ENCODE results near the gene FAM53B.
"Not testable (repeated sequence)": the region's sequence is repeated elsewhere in the genome, so short reads cannot be mapped to it uniquely, and the experiment has no call there.

Gene FAM53B

GRCh38 chr10:124596116-124596785, 147.9 kb downstream of the FAM53B start:
- no peak for DNase-seq (ENCODE audit: low read depth)
- no peak overlapping the region for H3K4me3 ChIP-seq (ENCODE audit: low read depth, low read length)

DNA sequence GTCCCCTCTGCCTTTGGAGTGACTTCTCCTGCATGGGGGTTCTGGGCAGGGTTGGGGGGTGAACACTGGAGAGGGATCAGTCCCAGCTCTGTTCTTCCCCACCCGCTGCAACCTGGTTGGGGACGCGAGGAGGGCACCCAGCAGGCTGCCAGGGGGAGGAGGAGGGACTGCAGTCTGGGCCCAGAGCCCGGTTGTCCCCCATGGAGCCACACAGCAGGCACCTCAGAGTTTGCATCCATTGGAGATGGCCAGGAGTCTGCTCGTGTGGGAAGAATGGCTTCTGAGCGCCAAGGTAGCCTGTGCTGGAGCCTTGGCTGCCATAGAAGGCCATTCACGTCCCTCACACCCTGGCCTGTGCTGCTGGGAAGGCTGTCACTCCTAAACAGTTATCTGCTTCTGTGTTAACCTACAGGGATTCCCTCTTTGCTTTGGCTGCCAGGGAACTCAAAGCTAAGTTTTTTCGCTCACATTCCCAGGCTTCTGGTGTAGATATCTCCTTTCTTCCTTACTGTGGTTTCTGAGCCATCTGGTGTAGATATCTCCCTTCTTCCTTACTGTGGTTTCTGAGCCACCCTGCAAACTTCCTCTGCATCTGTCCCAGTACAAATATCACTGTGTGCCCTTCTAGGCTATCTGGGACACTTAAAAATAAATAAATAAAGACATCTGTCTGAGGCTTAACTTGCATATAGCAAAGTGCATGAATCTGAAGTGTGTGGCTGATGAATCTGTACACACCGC, 148.9 kb downstream of the FAM53B start:
- DNase-seq (ENCODE audit: low read depth) = no peak
- H3K4me3 ChIP-seq (ENCODE audit: low read depth, low read length) = no peak overlapping the region

- H3K4me3 ChIP-seq (ENCODE audit: low read depth, low read length) = no peak overlapping the region
- no peak for DNase-seq (ENCODE audit: low read depth)
Observed at GRCh38 chr10:124594240-124594639, 149.9 kb downstream of the FAM53B start.

DNA sequence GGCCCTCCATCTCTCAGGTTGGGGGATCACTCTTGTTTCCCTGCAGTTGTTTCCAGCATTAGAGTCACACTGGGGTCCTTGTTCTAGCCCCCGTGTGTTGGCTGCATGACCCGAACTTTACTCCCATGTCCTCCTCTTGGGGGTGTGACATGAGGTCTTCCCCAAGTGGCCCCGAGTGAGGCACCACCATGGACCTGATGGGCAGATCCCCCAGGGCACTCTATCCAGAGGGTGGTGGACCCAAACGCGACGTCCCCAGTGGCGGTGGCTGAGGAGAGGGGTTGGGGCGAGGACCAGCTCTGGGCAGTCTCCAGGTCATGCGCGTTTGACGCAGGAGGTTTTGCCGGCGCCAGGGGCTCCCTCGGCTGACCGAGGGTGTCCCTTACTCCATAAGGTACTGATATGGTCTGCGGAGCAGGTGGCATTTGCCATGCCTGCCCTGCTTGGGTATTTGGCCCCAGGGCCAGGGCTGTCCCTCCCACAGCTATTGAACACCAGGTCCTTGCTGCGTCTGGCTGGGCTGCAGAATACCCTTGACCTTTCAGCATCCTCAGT, 150.7 kb downstream of the FAM53B start:
- H3K4me3 ChIP-seq (ENCODE audit: low read depth, low read length) = no peak overlapping the region
- DNase-seq (ENCODE audit: low read depth) = no peak

- no peak overlapping the region for H3K4me3 ChIP-seq (ENCODE audit: low read depth, low read length)
- DNase-seq (ENCODE audit: low read depth) = no peak
Observed at GRCh38 chr10:124592736-124593430, 151.3 kb downstream of the FAM53B start.

- DNase-seq (ENCODE audit: low read depth) = no peak
- H3K4me3 ChIP-seq (ENCODE audit: low read depth, low read length) = no peak overlapping the region
Observed at GRCh38 chr10:124592101-124592500, 152.1 kb downstream of the FAM53B start.

DNA sequence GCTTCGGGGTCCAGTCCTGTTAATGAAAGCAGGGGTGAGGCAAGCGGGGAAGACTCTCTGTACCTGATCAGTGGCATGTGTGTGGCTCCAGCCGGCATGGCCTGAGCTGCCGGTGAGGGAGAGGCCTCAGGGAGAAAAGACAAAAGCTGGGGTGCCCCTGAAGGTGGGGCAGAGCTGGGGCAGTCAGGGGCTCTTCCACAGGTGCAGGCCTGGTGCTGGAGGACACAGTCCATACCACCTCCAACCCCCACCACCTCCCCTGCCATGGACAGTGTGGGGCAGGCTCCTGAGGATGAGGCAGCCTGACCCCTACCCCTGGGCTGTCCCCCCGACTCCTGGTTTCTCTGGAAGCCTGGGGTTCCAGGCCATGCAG, 153.1 kb downstream of the FAM53B start:
- DNase-seq (ENCODE audit: low read depth) = no peak
- H3K4me3 ChIP-seq (ENCODE audit: low read depth, low read length) = no peak overlapping the region

- DNase-seq (ENCODE audit: low read depth) = no peak
- no peak overlapping the region for H3K4me3 ChIP-seq (ENCODE audit: low read depth, low read length)
Observed at GRCh38 chr10:124590216-124591122, 153.7 kb downstream of the FAM53B start.

DNA sequence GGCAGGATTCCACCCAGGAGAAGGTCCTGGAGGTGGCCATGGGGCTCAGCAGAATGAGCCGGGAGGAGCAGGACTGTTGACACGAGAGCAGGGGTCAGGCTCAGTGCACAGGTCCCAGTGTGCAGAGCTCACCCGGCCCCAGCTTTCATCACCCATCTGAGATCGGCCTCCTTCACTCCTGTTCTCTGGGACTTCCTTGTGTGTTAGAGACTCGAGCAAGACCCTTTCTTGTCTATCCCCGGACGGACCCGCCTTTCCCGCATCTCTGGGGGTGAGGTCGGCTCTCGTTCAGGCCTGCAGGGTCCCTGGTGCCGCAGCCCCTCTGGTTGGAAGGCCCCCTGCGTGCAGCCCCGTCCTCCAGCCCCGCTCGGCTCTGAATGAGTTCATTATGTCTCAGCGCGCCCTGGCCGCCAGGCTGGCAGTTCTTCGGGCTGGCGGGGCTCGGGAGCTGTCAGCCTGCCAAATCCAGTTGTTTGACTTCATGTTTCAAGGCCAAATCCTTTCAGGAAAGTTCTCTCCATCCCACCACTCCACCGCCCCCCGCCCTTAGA, 154.6 kb downstream of the FAM53B start:
- H3K4me3 ChIP-seq (ENCODE audit: low read depth, low read length) = no peak overlapping the region
- DNase-seq (ENCODE audit: low read depth) = no peak

GRCh38 chr10:124588736-124589490, 155.3 kb downstream of the FAM53B start:
- H3K4me3 ChIP-seq (ENCODE audit: low read depth, low read length) = no peak overlapping the region
- DNase-seq (ENCODE audit: low read depth) = no peak

- not testable (repeated sequence) for DNase-seq (ENCODE audit: low read depth); H3K4me3 ChIP-seq (ENCODE audit: low read depth, low read length)
Observed at GRCh38 chr10:124588341-124588735, 155.8 kb downstream of the FAM53B start.

DNA sequence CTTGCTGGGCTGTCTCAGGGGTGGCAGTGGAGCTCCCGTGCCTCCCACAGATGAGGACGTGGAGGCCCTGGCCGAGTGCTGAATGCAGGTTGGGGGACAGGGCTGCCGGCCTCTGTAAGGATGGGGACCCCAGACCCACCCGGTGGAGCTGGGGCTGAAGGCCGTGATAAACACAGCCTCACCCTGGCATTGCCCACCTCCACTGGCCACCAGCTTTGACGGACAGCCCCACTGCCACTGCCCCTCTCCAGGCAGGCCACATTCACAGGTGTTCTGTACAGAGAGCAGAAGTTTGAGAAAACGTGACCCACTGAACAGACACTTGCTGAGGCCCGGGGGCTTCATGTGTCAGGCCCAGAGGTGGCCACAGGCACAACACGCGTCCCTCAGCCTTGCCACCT, 156.4 kb downstream of the FAM53B start:
- no peak overlapping the region for H3K4me3 ChIP-seq (ENCODE audit: low read depth, low read length)
- DNase-seq (ENCODE audit: low read depth) = no peak

- DNase-seq (ENCODE audit: low read depth) = no peak
- no peak overlapping the region for H3K4me3 ChIP-seq (ENCODE audit: low read depth, low read length)
Observed at GRCh38 chr10:124586142-124586541, 158.0 kb downstream of the FAM53B start.

GRCh38 chr10:124579011-124579399, 165.2 kb downstream of the FAM53B start:
- DNase-seq (ENCODE audit: low read depth) = peak; percentile 41

GRCh38 chr10:124578231-124579010, 165.8 kb downstream of the FAM53B start:
- DNase-seq (ENCODE audit: low read depth) = no peak
- H3K4me3 ChIP-seq (ENCODE audit: low read depth, low read length) = no peak overlapping the region

More at GRCh38 chr10:124579011-124579399, 165.2 kb downstream of the FAM53B start:
- H3K4me3 ChIP-seq (ENCODE audit: low read depth, low read length) = no peak overlapping the region

- no peak overlapping the region for H3K4me3 ChIP-seq (ENCODE audit: low read depth, low read length)
- DNase-seq (ENCODE audit: low read depth) = no peak
Observed at GRCh38 chr10:124577651-124578050, 166.5 kb downstream of the FAM53B start.

- H3K4me3 ChIP-seq (ENCODE audit: low read depth, low read length) = no peak overlapping the region
- DNase-seq (ENCODE audit: low read depth) = no peak
Observed at GRCh38 chr10:124576526-124577420, 167.4 kb downstream of the FAM53B start.

Measured in skeletal muscle cell (primary cell).